ENCODE measurements around the gene ECD.

- no peak for TF ChIP-seq POLR2AphosphoS5 (IDR thresholded peaks at IDR 0.05; ENCODE audit: borderline replicate concordance, low read depth, low read length)
- TF ChIP-seq EZH2 (IDR thresholded peaks at IDR 0.05), result no peak
Measured at GRCh38 chr10:73156054-73156453, 11.8 kb downstream of the ECD start.

All from SK-N-MC (cell line).